WERI-Rb-1 (cell line): ENCODE data around the gene GHRH.

Source experiments
- DNase-seq: peaks from one replicate; pipeline ENCODE4 v3.0.0-alpha.2; 2020
- H3K27ac ChIP-seq: fragments of 250-450 bp; sonication (Bioruptor Pico); 2 replicates; pipeline ENCODE4 v1.5.1; 2020; ENCODE audit warnings: mild to moderate bottlenecking, moderate library complexity
- H3K27me3 ChIP-seq: fragments of 250-450 bp; sonication (Bioruptor Pico); 2 replicates; pipeline ENCODE4 v1.5.1; 2021; ENCODE audit warnings: mild to moderate bottlenecking, low read depth, moderate library complexity; ENCODE audit not compliant: insufficient read depth, severe bottlenecking
- H3K36me3 ChIP-seq: fragments of 250-450 bp; sonication (Bioruptor Pico); 2 replicates; pipeline ENCODE4 v1.5.1; 2020; ENCODE audit warnings: mild to moderate bottlenecking, moderate library complexity
- H3K4me3 ChIP-seq: 2 replicates; pipeline ENCODE4 v1.5.1; 2011; ENCODE audit warnings: low read depth, mild to moderate bottlenecking, control low read depth, low read length
- H3K9me3 ChIP-seq: fragments of 250-450 bp; sonication (Bioruptor Pico); 2 replicates; pipeline ENCODE4 v1.5.1; 2021; ENCODE audit warnings: mild to moderate bottlenecking, moderate library complexity; ENCODE audit not compliant: severe bottlenecking
- TF ChIP-seq, protein P1 (sequence below): IDR thresholded peaks from 2 replicates; pipeline ENCODE4 v1.5.1; 2011; ENCODE audit warnings: low read depth, mild to moderate bottlenecking, control low read depth, inconsistent platforms, low read length

GHRH gene

DNA sequence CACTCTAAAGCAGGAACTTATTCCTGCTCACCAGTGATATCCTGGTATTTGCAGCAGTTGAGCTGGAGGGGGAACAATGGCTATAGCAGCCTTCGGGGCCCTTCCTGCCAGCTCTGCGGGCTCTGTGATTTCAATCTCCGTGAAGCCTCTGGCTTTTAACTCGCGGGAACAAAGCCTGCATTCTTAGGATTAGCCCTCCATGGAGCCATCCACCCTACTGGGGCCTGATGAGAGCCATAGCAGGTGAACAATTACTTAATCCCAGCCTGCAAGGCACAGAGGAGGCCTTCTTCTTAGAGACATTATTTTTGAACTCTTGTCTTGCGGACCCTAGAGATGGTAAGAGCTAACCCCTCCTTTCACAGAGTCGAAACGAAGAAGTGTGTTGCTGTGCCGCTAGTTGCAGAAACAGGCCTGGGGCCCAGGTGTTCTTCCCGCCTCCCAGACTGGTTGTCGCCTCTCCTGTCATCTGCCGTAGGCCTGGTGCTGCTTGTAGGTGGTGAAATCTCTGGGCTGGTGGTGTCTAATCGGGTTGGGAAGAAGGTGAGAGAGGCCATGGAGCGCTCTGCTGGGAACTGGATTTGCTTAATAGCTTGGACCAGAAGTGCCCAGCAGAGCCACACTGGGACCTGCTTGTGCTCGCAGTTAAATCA lies 9.7 kb downstream of the GHRH start:
- Histone ChIP-seq H3K27ac (peak overlapping the region; percentile 89), H3K27me3 (no peaks in the 10 kb centered on the region), H3K9me3 (peaks cover 2% of the 10 kb centered on the region), H3K4me3 (peak overlapping the region; percentile 19), H3K36me3 (no peaks in the 10 kb centered on the region)
- peak; percentile 87 for DNase-seq
- TF ChIP-seq, protein P1, sequence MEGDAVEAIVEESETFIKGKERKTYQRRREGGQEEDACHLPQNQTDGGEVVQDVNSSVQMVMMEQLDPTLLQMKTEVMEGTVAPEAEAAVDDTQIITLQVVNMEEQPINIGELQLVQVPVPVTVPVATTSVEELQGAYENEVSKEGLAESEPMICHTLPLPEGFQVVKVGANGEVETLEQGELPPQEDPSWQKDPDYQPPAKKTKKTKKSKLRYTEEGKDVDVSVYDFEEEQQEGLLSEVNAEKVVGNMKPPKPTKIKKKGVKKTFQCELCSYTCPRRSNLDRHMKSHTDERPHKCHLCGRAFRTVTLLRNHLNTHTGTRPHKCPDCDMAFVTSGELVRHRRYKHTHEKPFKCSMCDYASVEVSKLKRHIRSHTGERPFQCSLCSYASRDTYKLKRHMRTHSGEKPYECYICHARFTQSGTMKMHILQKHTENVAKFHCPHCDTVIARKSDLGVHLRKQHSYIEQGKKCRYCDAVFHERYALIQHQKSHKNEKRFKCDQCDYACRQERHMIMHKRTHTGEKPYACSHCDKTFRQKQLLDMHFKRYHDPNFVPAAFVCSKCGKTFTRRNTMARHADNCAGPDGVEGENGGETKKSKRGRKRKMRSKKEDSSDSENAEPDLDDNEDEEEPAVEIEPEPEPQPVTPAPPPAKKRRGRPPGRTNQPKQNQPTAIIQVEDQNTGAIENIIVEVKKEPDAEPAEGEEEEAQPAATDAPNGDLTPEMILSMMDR = no peak

DNA sequence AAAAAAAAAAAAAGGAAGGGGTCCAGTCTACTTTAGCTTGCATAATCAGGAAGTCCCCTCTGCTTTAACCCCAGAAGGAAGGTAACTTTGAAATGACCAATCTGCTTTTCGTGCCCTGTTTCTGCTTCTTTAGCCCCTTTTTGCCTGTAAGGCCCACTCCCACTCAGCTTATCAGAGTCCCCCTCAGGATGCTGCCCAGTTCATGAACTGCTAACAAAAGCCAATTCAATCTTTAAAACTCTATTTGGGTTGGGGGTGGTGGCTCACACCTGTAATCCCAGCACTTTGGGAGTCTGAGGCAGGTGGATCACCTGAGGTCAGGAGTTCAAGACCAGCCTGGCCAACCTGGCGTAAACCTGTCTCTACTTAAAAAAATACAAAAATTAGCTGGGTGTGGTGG lies 12.3 kb downstream of the GHRH start:
- no peak for DNase-seq
- no peak overlapping the region for H3K4me3 ChIP-seq
- H3K27ac ChIP-seq = no peak overlapping the region
- H3K9me3 ChIP-seq = no peaks in the 10 kb centered on the region
- TF ChIP-seq, protein P1 = no peak
- H3K27me3 ChIP-seq = no peaks in the 10 kb centered on the region
- 0 out of 2 replicates have a peak, but pooled peaks cover 4% of the 10 kb centered on the region for H3K36me3 ChIP-seq

DNA sequence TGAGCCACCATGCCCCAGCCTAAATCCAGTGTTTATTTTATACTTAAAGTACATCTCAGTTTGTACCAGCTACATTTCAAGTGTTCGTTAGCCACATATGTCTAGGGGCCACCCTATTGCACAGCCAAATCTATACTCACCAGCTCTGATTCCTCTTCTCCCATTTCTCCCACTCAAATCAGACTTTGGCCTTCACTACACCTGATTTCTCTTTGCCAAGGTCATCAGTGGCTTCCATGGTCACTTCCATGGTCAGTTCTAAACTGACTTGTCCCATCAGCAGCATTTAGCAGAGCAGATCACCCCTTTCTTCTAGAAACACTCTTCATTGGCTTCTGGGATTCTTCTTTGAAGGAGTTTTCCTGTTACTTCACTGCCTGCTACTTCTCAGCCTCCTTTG lies 14.1 kb downstream of the GHRH start:
- no peak overlapping the region for H3K4me3 ChIP-seq
- TF ChIP-seq, protein P1 = no peak
- H3K27me3 ChIP-seq = no peaks in the 10 kb centered on the region
- no peak overlapping the region for H3K27ac ChIP-seq
- H3K9me3 ChIP-seq = no peaks in the 10 kb centered on the region
- peaks cover 20% of the 10 kb centered on the region for H3K36me3 ChIP-seq
- no peak for DNase-seq

DNA sequence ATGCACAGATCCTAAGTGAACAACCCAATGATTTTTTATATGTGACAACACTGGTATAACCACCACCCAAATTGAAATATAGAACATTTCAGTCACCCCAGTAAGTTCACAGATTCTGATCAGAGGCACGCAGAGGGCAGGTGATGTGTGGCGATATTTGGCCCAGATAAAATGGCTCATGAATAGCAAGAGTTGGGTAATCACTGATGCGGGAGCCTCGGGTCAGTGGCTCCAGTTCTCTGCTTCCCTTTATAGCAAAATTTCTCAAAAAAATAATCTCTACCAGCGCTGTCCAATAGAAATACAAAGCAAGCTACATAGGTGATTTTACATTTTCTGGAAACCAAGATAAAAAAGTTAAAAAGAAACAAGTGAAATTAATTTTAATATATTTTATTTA lies 14.9 kb downstream of the GHRH start:
- no peak overlapping the region for H3K4me3 ChIP-seq
- no peak overlapping the region for H3K27ac ChIP-seq
- H3K9me3 ChIP-seq = no peaks in the 10 kb centered on the region
- TF ChIP-seq, protein P1 = no peak
- DNase-seq = no peak
- H3K36me3 ChIP-seq = peaks cover 29% of the 10 kb centered on the region
- no peaks in the 10 kb centered on the region for H3K27me3 ChIP-seq

- Histone ChIP-seq H3K4me3 (no peak overlapping the region), H3K27me3 (no peaks in the 10 kb centered on the region), H3K27ac (no peak overlapping the region), H3K9me3 (no peaks in the 10 kb centered on the region), H3K36me3 (peaks cover 41% of the 10 kb centered on the region)
- TF ChIP-seq, protein P1 = no peak
- DNase-seq = no peak
Observed at GRCh38 chr20:37245216-37246150, 16.1 kb downstream of the GHRH start.
